ENCODE data around the gene N4BP2L2.

- TF ChIP-seq CTCF (IDR thresholded peaks at IDR 0.05) (no peak), EP300 (IDR thresholded peaks at IDR 0.05) (no peak), POLR2A (IDR thresholded peaks at IDR 0.05) (no peak)
These were observed 89.6 kb downstream of the N4BP2L2 start for GRCh38 chr13:32448972-32449371.
